GM12875 (cell line): ENCODE measurements around the gene SDE2.

Source experiments
- H3K4me3 ChIP-seq: one replicate; pipeline ENCODE4 v1.5.1; 2011; ENCODE audit warnings: low read depth, low read length, control low read depth
- TF ChIP-seq, protein P1 (sequence below): IDR thresholded peaks from 2 replicates; pipeline ENCODE4 v1.5.1; 2011; ENCODE audit warnings: low read depth, mild to moderate bottlenecking, control low read depth, inconsistent platforms, low read length, moderate library complexity, borderline replicate concordance; ENCODE audit not compliant: insufficient read depth

Gene SDE2

DNA sequence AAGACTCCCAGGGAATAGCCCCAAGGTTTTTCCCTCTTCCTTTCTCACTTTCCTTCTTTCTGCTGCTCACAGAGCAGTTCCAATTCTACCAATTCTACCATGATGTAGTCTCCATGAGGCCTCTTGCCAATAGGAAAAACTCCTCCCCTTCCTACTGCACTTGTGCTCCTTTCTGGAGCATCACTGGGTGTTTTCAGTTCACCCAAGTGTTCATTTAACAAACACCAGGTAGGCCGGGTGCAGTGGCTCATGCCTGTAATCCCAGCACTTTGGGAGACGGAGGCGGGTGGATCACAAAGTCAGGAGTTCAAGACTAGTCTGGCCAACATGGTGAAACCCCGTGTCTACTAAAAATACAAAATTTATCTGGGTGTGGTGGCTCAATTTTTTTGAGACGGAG is 36.8 kb upstream of the SDE2 start:
- TF ChIP-seq, protein P1, sequence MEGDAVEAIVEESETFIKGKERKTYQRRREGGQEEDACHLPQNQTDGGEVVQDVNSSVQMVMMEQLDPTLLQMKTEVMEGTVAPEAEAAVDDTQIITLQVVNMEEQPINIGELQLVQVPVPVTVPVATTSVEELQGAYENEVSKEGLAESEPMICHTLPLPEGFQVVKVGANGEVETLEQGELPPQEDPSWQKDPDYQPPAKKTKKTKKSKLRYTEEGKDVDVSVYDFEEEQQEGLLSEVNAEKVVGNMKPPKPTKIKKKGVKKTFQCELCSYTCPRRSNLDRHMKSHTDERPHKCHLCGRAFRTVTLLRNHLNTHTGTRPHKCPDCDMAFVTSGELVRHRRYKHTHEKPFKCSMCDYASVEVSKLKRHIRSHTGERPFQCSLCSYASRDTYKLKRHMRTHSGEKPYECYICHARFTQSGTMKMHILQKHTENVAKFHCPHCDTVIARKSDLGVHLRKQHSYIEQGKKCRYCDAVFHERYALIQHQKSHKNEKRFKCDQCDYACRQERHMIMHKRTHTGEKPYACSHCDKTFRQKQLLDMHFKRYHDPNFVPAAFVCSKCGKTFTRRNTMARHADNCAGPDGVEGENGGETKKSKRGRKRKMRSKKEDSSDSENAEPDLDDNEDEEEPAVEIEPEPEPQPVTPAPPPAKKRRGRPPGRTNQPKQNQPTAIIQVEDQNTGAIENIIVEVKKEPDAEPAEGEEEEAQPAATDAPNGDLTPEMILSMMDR, result no peak
- no peak overlapping the region for H3K4me3 ChIP-seq

DNA sequence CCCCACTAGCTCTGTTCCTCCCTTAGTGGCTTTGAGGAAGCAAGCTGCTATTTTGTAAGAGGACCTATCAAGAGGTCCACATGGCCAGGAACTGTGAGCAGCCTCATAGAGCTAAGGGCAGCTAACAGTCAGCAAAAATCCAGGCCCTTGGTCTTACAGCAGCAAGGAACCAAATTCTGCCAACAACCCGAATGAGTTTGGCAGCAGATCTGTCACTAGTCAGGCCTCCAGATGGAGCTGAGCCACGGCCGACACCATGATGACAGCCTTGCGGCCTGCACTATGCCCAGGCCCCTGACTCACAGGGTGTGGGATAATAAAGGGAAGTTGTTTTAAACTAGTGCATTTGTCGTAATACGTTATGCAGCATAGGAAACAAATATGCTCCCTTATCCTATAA is 35.3 kb upstream of the SDE2 start:
- no peak overlapping the region for H3K4me3 ChIP-seq
- TF ChIP-seq, protein P1, result no peak

DNA sequence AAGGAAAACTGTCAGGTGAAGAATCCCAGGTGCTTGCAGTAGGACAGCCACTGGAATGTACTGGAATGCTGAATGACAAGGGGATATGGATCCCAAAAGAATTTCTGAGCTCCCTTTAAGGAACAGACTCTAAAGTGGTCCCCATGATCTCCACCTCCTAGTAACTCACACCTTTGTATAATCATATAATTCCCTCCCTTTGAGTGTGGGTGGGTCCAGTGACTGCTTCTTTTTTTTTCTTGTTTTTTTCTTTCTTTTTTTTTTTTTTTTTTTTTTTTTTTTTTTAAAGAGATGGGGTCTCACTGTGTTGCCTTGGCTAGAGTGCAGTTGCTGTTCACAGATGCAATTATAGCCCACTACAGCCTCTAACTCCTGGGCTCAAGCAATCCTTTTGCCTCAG is 34.8 kb upstream of the SDE2 start:
- H3K4me3 ChIP-seq, result no peak overlapping the region
- TF ChIP-seq, protein P1, result no peak

DNA sequence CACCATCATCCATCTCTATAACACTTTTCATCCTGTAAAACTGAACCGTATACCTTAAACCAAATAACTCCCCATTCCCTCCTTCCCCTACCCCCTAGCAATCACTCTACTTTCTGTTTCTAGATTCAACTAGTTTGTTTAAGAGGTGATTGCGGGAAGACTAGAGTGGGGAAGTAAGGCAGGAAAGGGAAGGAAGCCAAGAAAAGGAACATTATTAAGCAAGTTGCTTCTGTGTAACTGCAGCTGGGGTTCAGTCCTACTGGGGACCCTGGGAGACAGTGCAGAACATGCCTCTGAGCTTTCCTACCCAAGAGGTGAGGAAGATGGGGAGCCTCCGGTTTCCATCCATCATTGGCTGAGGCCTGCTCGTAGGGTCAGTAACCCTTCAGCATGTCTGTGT is 34.4 kb upstream of the SDE2 start:
- no peak overlapping the region for H3K4me3 ChIP-seq
- TF ChIP-seq, protein P1, result no peak

DNA sequence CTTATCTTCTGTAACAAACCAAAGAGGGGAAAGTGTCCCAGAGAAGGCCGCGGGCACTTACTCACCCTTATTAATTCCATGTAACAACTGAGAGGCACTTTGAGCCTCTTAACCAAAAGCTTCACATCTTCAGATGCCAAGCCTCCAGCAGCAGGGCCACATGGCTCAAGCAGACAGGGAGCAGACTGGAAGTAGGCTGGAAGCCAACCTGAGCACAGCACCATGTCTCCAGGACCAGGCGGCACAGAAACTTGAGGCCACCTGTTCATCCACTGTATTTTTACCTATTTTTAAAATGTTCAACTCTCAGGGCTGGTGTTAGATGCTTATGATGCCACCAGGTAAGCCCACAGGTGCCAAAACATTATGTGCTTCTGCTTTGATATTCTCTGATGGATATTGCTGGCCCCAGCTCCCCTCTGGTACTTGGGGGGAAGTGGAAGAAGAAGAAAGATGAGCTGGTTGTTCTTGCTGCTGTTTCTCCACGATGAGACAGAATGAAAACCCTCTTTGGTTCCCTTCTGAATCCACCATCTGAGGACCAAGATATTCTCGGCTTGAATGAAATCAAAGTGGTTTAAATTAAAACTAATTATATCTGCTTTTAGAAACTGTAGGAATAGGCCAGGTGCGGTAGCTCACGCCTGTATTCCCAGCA is 30.6 kb upstream of the SDE2 start:
- TF ChIP-seq, protein P1, result no peak

DNA sequence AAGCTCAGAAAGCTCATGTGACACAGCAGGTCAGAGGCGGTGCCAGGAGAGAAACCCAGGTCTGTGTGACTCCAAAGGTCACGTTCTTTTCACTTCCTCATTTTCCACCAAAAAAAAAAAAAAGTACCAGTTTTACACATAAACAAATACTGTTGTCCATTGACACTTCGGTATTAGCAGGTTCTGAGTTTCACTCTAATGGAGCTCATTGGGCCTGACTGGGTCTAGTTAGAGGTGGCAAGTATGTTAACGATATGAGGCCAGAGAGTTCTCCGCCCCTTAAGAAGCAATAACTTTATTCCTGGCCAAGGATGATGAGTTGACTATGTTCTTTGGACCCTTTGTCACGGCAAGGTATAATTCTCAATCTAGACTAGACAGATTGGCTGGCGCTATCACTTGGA is 30.0 kb upstream of the SDE2 start:
- H3K4me3 ChIP-seq, result no peak overlapping the region
- TF ChIP-seq, protein P1, result no peak

More for the DNA sequence above, 30.6 kb upstream of the SDE2 start:
- H3K4me3 ChIP-seq, result no peak overlapping the region

DNA sequence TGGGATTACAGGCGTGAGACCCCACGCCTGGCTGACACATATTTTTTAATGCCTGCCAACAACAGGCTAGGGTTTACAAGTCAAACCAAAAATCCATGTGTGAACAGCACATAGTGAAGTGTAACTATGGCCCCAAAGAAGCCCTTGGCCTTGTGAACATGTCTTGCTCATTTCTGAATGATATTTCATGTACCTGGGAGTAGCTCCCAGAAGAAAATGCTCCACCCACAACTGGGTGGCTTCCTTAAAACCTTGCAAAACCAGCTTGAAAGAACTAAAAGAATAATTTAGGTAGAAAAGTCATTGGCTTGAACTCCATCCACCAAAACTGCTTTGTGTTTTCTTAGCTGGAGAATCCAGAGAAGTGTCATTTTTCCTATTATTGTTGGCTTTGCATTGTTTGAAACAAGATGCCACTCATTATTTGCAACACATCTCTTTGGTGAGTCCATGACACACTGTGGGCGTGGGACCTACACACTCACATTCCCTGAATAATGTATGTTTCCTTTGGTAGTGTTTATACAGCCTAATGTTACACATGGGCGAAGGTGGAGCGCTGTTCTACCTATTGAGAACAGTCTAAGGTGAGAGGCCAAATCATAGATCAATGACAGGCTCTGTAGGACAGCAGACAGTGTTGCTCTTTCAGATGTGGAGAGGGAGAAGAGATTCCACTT is 28.5 kb upstream of the SDE2 start:
- TF ChIP-seq, protein P1, result no peak
- no peak overlapping the region for H3K4me3 ChIP-seq
